ENCODE results near the gene ERBB4. TPM values are rescaled to one million over a fixed set of nuclear protein-coding genes. Genes with fewer than 3 reads are reported as not detected.

Gene ERBB4
- total RNA-seq, 1 experiment from 2014 or later, result 0.15 TPM

GRCh38 chr2:211631503-211631902, 907.1 kb downstream of the ERBB4 start:
- no peaks in the 10 kb centered on the region for H3K4me1 ChIP-seq (ENCODE audit: control insufficient read depth, insufficient read depth, low read length)
- H3K9me3 ChIP-seq (ENCODE audit: control insufficient read depth, insufficient read depth, low read depth, low read length), result no peaks in the 10 kb centered on the region
- intact Hi-C loops (cut with micrococcal nuclease; ENCODE audit: unreplicated experiment), result no loop called here
- H3K4me3 ChIP-seq (ENCODE audit: low read depth in 2 of 2, low read length in 2 of 2), result no peak overlapping the region
- no TSS peak for BruUV-seq (replicated peaks)
- ATAC-seq (no peak), DNase-seq (ENCODE audit: low read depth, low spot score) (no peak)
- TF ChIP-seq CTCF (IDR thresholded peaks at IDR 0.05) (no peak), SIN3A (IDR thresholded peaks at IDR 0.05; ENCODE audit: borderline replicate concordance, insufficient read depth, low read depth, low read length) (no peak), REST (IDR thresholded peaks at IDR 0.05; ENCODE audit: insufficient read depth in 1 of 2, low read depth in 2 of 2, low read length in 1 of 2) (no peak), POLR2AphosphoS5 (IDR thresholded peaks at IDR 0.05; ENCODE audit: low read depth, low read length) (no peak), TCF7L2 (IDR thresholded peaks at IDR 0.05; ENCODE audit: low read depth, low read length) (no peak)
- H3K27me3 ChIP-seq (ENCODE audit: control insufficient read depth, insufficient read depth, low read length), result no peaks in the 10 kb centered on the region
- ChIA-PET CTCF (no interaction called here), POLR2A (no interaction called here)
- H3K36me3 ChIP-seq (ENCODE audit: control insufficient read depth, insufficient read depth, low read length), result no peaks in the 10 kb centered on the region
- in situ Hi-C loops (cut with HindIII; ENCODE audit: low pct_unique_long_range_greater_than_20kb, low sequenced_read_pairs), result no loop called here
- H3K27ac ChIP-seq (ENCODE audit: low read length), result no peak overlapping the region

GRCh38 chr2:211623096-211623495, 915.5 kb downstream of the ERBB4 start:
- Histone ChIP-seq H3K36me3 (ENCODE audit: control insufficient read depth, insufficient read depth, low read length) (no peaks in the 10 kb centered on the region), H3K4me3 (ENCODE audit: low read depth in 2 of 2, low read length in 2 of 2) (no peak overlapping the region), H3K9me3 (ENCODE audit: control insufficient read depth, insufficient read depth, low read depth, low read length) (no peaks in the 10 kb centered on the region), H3K27me3 (ENCODE audit: control insufficient read depth, insufficient read depth, low read length) (no peaks in the 10 kb centered on the region), H3K4me1 (ENCODE audit: control insufficient read depth, insufficient read depth, low read length) (no peaks in the 10 kb centered on the region), H3K27ac (ENCODE audit: low read length) (no peak overlapping the region)
- intact Hi-C loops (cut with micrococcal nuclease; ENCODE audit: unreplicated experiment) (no loop called here), in situ Hi-C loops (cut with HindIII; ENCODE audit: low pct_unique_long_range_greater_than_20kb, low sequenced_read_pairs) (no loop called here)
- no peak for DNase-seq (ENCODE audit: low read depth, low spot score)
- TF ChIP-seq TCF7L2 (IDR thresholded peaks at IDR 0.05; ENCODE audit: low read depth, low read length) (no peak), SIN3A (IDR thresholded peaks at IDR 0.05; ENCODE audit: borderline replicate concordance, insufficient read depth, low read depth, low read length) (no peak), REST (IDR thresholded peaks at IDR 0.05; ENCODE audit: insufficient read depth in 1 of 2, low read depth in 2 of 2, low read length in 1 of 2) (no peak), CTCF (IDR thresholded peaks at IDR 0.05) (no peak), POLR2AphosphoS5 (IDR thresholded peaks at IDR 0.05; ENCODE audit: low read depth, low read length) (no peak)
- ATAC-seq, result no peak
- CTCF ChIA-PET, result no interaction called here
- POLR2A ChIA-PET, result no interaction called here
- no TSS peak for BruUV-seq (replicated peaks)
